ENCODE results near the gene SEC62. TPM values are rescaled to one million over a fixed set of nuclear protein-coding genes. Genes with fewer than 3 reads are reported as not detected.

The SEC62 gene
- total RNA-seq, 1 donor from 2014 or later: 20.5 TPM

DNA sequence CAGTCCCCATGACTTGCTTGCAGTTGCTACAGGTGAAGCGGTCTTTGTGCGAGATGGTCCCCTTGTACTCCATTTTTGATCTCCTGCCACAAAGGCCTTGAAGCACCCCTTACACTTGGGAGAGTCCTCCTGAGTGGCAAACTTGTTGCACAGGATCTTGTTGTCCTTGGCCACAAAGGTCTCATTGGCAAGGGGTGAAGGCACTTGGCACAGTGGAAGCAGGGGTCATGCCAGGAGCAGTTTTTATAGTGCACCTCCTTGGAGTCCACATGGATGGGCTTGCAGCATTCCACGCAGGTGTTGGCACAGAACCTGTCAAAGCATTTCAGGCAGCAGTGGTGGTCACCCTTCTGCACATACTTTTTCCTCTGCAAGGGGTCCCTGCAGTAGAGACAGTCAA lies 20.3 kb upstream of the SEC62 start:
- intact Hi-C loops (cut with DNase I): no loop called here
- TF ChIP-seq, protein P1, sequence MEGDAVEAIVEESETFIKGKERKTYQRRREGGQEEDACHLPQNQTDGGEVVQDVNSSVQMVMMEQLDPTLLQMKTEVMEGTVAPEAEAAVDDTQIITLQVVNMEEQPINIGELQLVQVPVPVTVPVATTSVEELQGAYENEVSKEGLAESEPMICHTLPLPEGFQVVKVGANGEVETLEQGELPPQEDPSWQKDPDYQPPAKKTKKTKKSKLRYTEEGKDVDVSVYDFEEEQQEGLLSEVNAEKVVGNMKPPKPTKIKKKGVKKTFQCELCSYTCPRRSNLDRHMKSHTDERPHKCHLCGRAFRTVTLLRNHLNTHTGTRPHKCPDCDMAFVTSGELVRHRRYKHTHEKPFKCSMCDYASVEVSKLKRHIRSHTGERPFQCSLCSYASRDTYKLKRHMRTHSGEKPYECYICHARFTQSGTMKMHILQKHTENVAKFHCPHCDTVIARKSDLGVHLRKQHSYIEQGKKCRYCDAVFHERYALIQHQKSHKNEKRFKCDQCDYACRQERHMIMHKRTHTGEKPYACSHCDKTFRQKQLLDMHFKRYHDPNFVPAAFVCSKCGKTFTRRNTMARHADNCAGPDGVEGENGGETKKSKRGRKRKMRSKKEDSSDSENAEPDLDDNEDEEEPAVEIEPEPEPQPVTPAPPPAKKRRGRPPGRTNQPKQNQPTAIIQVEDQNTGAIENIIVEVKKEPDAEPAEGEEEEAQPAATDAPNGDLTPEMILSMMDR (IDR thresholded peaks at IDR 0.05): no peak
- DNase-seq (ENCODE audit: low spot score in 2 of 2): no peak
- Histone ChIP-seq H3K27ac (no peak overlapping the region), H3K36me3 (no peaks in the 10 kb centered on the region), H3K4me3 (no peak overlapping the region), H3K9me3 (no peaks in the 10 kb centered on the region), H3K27me3 (no peaks in the 10 kb centered on the region), H3K4me1 (no peaks in the 10 kb centered on the region)

DNA sequence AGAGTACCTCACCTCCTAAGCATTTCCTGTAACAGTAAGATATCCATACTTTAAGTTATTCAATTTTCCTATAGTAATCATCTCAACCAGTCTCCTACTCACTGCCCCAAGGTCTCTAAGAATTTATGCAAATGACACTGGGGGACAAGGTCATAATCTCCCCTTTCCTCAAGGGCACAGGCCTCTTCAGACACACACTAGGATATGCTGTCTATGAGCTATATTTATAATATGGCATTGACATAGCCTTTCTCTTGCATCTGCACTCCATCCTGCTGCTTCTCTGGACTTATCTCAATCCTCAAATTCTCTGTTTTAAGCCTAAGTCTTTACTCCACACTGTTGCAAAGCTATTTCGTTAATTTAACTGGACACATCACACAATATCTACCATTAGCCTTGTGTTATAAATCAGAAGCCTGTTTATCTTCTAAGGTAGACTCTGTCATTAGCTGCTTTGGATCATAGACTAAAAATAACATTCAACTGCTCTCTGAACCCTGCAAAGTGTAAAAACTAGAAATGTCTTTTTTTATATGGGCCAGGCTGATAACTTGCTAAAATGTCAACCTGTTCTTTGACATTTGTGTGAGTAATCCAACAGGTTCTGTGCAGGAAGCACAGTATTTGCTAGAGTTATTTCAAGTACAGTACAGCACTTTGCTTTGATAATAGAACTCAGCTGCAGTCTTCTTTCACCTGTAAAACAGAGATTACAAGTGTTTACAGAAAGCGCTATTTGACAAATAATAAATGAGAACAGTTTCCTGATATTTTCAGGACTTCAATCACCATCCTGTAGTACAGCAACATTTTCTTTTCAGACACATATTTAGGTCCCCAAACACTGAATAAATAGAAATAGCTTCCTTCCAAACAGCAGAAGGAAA lies 17.8 kb upstream of the SEC62 start:
- Histone ChIP-seq H3K27ac (no peak overlapping the region), H3K36me3 (no peaks in the 10 kb centered on the region), H3K4me3 (no peak overlapping the region), H3K4me1 (no peaks in the 10 kb centered on the region), H3K9me3 (no peaks in the 10 kb centered on the region), H3K27me3 (no peaks in the 10 kb centered on the region)
- TF ChIP-seq, protein P1 (IDR thresholded peaks at IDR 0.05): no peak
- no peak for DNase-seq (ENCODE audit: low spot score in 2 of 2)
- intact Hi-C loops (cut with DNase I): no loop called here

DNA sequence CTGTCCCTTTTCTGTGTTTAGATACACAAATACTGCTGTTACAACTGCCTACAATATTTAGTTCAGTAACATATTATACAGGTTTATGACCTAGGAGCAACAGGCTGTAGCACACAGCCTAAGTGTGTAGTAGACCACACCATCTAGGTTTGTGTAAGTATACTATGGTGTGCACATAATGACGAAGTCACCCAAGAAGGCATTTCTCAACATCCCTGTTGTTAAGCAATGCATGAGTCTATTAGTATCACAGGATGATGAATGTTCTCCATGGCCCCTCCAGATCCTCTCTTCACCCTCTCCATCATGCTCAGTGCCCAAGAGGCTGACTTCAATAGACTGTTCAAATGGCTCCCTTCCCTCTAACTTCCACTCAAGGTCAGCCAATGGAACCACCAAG lies 14.6 kb upstream of the SEC62 start:
- no peaks in the 10 kb centered on the region for H3K9me3 ChIP-seq
- intact Hi-C loops (cut with DNase I): no loop called here
- H3K4me3 ChIP-seq: no peak overlapping the region
- no peak overlapping the region for H3K27ac ChIP-seq
- DNase-seq (ENCODE audit: low spot score in 2 of 2): no peak
- TF ChIP-seq, protein P1 (IDR thresholded peaks at IDR 0.05): no peak
- H3K36me3 ChIP-seq: no peaks in the 10 kb centered on the region
- H3K4me1 ChIP-seq: no peaks in the 10 kb centered on the region
- no peaks in the 10 kb centered on the region for H3K27me3 ChIP-seq

DNA sequence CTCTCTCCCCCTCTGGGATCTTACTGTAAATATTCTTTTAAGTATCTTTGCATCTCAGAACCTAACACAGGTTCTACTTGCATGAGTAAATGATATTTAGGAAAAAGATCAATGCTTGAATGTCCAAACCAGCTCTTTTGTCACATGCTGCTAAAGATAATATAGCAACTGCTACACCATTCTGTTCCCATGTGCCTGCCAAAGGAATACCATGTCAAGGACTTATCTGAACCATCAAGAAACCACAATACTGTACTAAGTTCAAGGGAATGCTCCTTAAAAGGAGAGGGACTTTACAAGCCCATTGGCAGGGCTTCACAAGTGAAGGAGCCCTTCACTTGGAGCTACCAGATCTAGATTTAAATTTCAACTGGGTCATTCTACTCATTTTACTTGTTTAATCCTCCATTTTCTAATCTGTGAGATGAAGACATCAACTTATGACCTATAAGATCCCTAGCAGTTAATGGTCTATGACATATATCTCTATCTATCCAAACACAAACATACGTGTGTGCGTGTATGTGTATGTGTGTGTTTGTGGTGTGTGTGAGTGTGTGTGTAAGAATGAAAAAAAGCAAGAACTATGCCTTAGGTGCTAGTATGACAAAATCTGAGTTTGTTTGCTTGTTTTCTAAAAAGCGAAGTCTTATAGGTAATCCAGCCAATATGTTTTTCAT lies 13.0 kb upstream of the SEC62 start:
- Histone ChIP-seq H3K27me3 (no peaks in the 10 kb centered on the region), H3K27ac (no peak overlapping the region), H3K9me3 (no peaks in the 10 kb centered on the region), H3K36me3 (no peaks in the 10 kb centered on the region), H3K4me1 (no peaks in the 10 kb centered on the region), H3K4me3 (no peak overlapping the region)
- TF ChIP-seq, protein P1 (IDR thresholded peaks at IDR 0.05): no peak
- no peak for DNase-seq (ENCODE audit: low spot score in 2 of 2)
- intact Hi-C loops (cut with DNase I): no loop called here

DNA sequence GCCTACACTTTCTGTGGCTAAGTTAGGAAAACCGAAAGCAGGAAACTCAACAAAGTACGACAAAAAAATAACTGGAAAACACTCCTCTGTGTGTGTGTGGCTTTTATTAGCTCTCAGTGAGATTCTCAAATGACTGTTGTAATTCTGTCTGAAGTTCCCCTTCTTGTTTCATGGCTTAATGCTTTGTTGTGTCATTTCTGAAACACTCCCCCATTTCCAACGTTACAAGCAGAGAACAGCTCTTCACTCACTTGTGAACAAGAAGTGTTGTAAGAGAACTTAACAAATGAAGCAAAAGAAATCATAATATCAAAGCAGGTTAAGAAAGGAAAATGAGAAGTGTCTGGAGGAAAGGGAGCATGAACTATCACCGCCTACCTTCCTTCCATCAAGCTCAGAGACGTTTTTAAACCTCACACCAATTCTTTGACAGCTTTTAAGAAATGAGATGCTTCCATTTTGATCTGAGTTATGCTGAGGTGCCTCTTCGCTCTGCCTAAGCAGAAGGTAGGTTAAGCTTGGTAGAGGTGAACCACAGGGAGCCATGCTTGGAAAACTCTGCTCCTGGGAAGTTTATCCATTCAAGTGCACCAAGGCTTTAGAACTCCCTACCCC lies 12.4 kb upstream of the SEC62 start:
- Histone ChIP-seq H3K36me3 (no peaks in the 10 kb centered on the region), H3K27ac (no peak overlapping the region), H3K4me1 (no peaks in the 10 kb centered on the region), H3K9me3 (no peaks in the 10 kb centered on the region), H3K27me3 (no peaks in the 10 kb centered on the region), H3K4me3 (no peak overlapping the region)
- intact Hi-C loops (cut with DNase I): no loop called here
- DNase-seq (ENCODE audit: low spot score in 2 of 2): no peak
- TF ChIP-seq, protein P1 (IDR thresholded peaks at IDR 0.05): no peak

Data from ascending aorta (tissue), 2 donors.